HUES6 (cell line): ENCODE data around the gene GJA4.
"Not testable (repeated sequence)": the region's sequence is repeated elsewhere in the genome, so short reads cannot be mapped to it uniquely, and the experiment has no call there.

Experiments used
- H3K27ac ChIP-seq: 2 replicates; pipeline ENCODE4 v1.7.0; 2013; ENCODE audit warnings: low read depth, mild to moderate bottlenecking, low read length, inconsistent platforms
- H3K27me3 ChIP-seq: 2 replicates; pipeline ENCODE4 v1.6.1; 2013; ENCODE audit warnings: low read length; ENCODE audit not compliant: control insufficient read depth, insufficient read depth
- H3K36me3 ChIP-seq: 2 replicates; pipeline ENCODE4 v1.6.1; 2013; ENCODE audit warnings: low read length; ENCODE audit not compliant: control insufficient read depth, insufficient read depth
- H3K4me1 ChIP-seq: 2 replicates; pipeline ENCODE4 v1.6.1; 2013; ENCODE audit warnings: low read length; ENCODE audit not compliant: control insufficient read depth, insufficient read depth
- H3K4me3 ChIP-seq: 2 replicates; pipeline ENCODE4 v1.5.1; 2013; ENCODE audit warnings: low read depth, low read length
- H3K9ac ChIP-seq: one replicate; pipeline ENCODE4 v1.6.1; 2013; ENCODE audit warnings: mild to moderate bottlenecking, low read length
- H3K9me3 ChIP-seq: 2 replicates; pipeline ENCODE4 v1.6.1; 2013; ENCODE audit warnings: low read depth, low read length; ENCODE audit not compliant: control insufficient read depth, insufficient read depth

Gene GJA4

GRCh38 chr1:34818862-34819261, 26.1 kb downstream of the GJA4 start:
- not testable (repeated sequence) for H3K9ac ChIP-seq, H3K36me3 ChIP-seq, H3K27ac ChIP-seq, H3K4me3 ChIP-seq, H3K9me3 ChIP-seq, H3K27me3 ChIP-seq, H3K4me1 ChIP-seq

DNA sequence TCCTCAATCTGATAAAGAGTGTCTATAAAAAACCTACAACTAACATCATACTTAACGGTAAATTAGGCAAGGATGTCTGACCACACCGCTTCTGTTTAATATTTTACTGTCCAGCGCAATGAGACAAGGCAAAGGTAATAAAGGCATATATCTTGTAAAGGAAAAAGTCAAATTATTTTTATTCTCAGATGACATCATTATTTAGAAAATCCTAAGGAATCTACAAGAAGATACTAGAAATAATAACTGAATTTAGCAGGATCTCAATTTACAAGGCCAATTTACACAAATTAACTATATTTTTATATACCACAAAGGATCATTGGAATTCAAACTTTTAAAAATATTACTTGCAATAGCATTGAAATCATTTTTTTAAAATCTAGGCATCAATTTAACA, 29.4 kb downstream of the GJA4 start:
- H3K4me3 ChIP-seq = no peak overlapping the region
- H3K9me3 ChIP-seq = no peaks in the 10 kb centered on the region
- no peaks in the 10 kb centered on the region for H3K27me3 ChIP-seq
- H3K27ac ChIP-seq = no peak overlapping the region
- no peak overlapping the region for H3K9ac ChIP-seq
- H3K4me1 ChIP-seq = peaks cover 4% of the 10 kb centered on the region; the same call in 1 of the 2 replicates
- no peaks in the 10 kb centered on the region for H3K36me3 ChIP-seq

- H3K9ac ChIP-seq = no peak overlapping the region
Observed at GRCh38 chr1:34824817-34825454, 32.1 kb downstream of the GJA4 start.

GRCh38 chr1:34825455-34826091, 32.8 kb downstream of the GJA4 start:
- peaks cover 4% of the 10 kb centered on the region; the same call in 1 of the 2 replicates for H3K4me1 ChIP-seq
- no peak overlapping the region for H3K9ac ChIP-seq
- no peak overlapping the region for H3K27ac ChIP-seq
- no peak overlapping the region for H3K4me3 ChIP-seq
- no peaks in the 10 kb centered on the region for H3K9me3 ChIP-seq
- no peaks in the 10 kb centered on the region for H3K27me3 ChIP-seq
- H3K36me3 ChIP-seq = no peaks in the 10 kb centered on the region

More at GRCh38 chr1:34824817-34825454, 32.1 kb downstream of the GJA4 start:
- Histone ChIP-seq H3K27me3 (no peaks in the 10 kb centered on the region), H3K9me3 (no peaks in the 10 kb centered on the region), H3K4me1 (peaks cover 4% of the 10 kb centered on the region; the same call in 1 of the 2 replicates), H3K4me3 (no peak overlapping the region), H3K27ac (no peak overlapping the region), H3K36me3 (no peaks in the 10 kb centered on the region)

GRCh38 chr1:34827341-34827941, 34.6 kb downstream of the GJA4 start:
- no peaks in the 10 kb centered on the region for H3K9me3 ChIP-seq

GRCh38 chr1:34828611-34829010, 35.8 kb downstream of the GJA4 start:
- Histone ChIP-seq H3K9me3 (no peaks in the 10 kb centered on the region), H3K27me3 (no peaks in the 10 kb centered on the region), H3K9ac (no peak overlapping the region), H3K4me1 (peaks cover 4% of the 10 kb centered on the region; the same call in 1 of the 2 replicates), H3K36me3 (no peaks in the 10 kb centered on the region), H3K27ac (no peak overlapping the region), H3K4me3 (no peak overlapping the region)

More at GRCh38 chr1:34827341-34827941, 34.6 kb downstream of the GJA4 start:
- H3K4me3 ChIP-seq = no peak overlapping the region
- H3K4me1 ChIP-seq = peaks cover 4% of the 10 kb centered on the region; the same call in 1 of the 2 replicates
- no peak overlapping the region for H3K27ac ChIP-seq
- H3K9ac ChIP-seq = no peak overlapping the region
- H3K36me3 ChIP-seq = no peaks in the 10 kb centered on the region
- no peaks in the 10 kb centered on the region for H3K27me3 ChIP-seq

- Histone ChIP-seq H3K36me3 (no peaks in the 10 kb centered on the region), H3K27ac (no peak overlapping the region), H3K27me3 (no peaks in the 10 kb centered on the region), H3K9ac (no peak overlapping the region), H3K9me3 (no peaks in the 10 kb centered on the region), H3K4me1 (peaks cover 4% of the 10 kb centered on the region; the same call in 1 of the 2 replicates), H3K4me3 (no peak overlapping the region)
Observed at GRCh38 chr1:34829250-34829649, 36.5 kb downstream of the GJA4 start.

GRCh38 chr1:34831721-34832246, 39.0 kb downstream of the GJA4 start:
- Histone ChIP-seq H3K4me1 (no peaks in the 10 kb centered on the region), H3K27ac (no peak overlapping the region), H3K27me3 (no peaks in the 10 kb centered on the region), H3K4me3 (no peak overlapping the region), H3K9ac (no peak overlapping the region), H3K36me3 (no peaks in the 10 kb centered on the region), H3K9me3 (no peaks in the 10 kb centered on the region)

- no peaks in the 10 kb centered on the region for H3K4me1 ChIP-seq
- H3K36me3 ChIP-seq = no peaks in the 10 kb centered on the region
- H3K9ac ChIP-seq = no peak overlapping the region
- no peak overlapping the region for H3K27ac ChIP-seq
- H3K4me3 ChIP-seq = no peak overlapping the region
- H3K9me3 ChIP-seq = no peaks in the 10 kb centered on the region
- no peaks in the 10 kb centered on the region for H3K27me3 ChIP-seq
Observed at GRCh38 chr1:34833711-34834110, 40.9 kb downstream of the GJA4 start.

DNA sequence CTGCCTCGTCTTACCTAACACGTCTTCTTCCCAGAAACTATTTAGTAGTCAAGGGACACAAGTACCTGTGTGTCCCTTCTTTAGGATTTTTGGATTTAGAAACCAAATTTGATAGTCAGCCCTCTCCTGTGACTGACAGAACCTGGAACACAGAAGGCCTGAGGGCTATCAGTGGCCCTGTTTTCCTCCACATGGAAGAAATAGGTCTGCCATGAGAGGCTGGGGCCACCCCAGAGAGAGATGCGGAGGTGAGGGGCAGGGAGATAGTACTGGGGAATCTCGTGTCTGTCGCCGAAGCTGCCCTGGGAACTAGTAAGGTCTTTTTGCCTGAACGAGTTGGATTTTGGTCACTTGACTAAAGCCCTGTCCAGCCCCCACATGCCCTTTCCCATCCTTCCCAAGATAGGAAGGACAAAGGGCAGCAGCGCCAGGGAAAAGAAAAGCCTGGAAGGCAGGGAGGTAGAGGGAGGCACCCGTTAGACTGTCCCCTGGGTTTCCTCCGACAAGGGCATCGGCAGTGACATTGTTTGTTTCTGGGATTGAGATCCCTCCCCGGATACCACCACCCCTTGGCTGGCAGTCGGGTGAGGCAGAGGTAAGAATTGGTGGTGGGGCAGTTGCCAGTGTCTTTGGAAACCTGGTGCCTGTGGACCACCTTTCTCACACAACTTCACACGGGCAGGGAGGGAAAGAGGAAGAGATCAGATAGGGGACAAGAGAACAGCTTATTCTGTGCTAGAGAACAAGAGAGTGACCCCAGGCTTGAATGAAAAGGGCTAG, 46.9 kb downstream of the GJA4 start:
- Histone ChIP-seq H3K4me1 (peaks cover 24% of the 10 kb centered on the region), H3K4me3 (no peak overlapping the region), H3K27me3 (no peaks in the 10 kb centered on the region), H3K27ac (no peak overlapping the region), H3K9ac (no peak overlapping the region), H3K36me3 (no peaks in the 10 kb centered on the region), H3K9me3 (no peaks in the 10 kb centered on the region)
